Heart right ventricle (tissue), 16 donors: ENCODE results near the gene EVX1. TPM values are rescaled to one million over a fixed set of nuclear protein-coding genes. Genes with fewer than 3 reads are reported as not detected.
A peak's percentile ranks its signal among the peaks of the same experiment; 100 is the strongest.

ENCODE experiments used
- ATAC-seq, 8 donors: fragments of 200-7000 bp; cut with Tn5 transposase; one replicate each; pipeline ENCODE4 v1.9.1; 2020; ENCODE audit warnings: mild to moderate bottlenecking in 8 of 8, moderate library complexity in 8 of 8, moderate number of reproducible peaks in 1 of 8
- DNase-seq, 2 donors: peaks; one replicate each; pipeline ENCODE4 v3.0.0-alpha.2; 2020
- H3K27ac ChIP-seq, 10 donors: fragments of 200-600 bp; sonication (generic) in 2 of 10; one replicate each; pipeline versions ENCODE4 v1.5.0 to v1.8.0; 2020 to 2022; ENCODE audit warnings: mild to moderate bottlenecking in 3 of 10
- H3K27me3 ChIP-seq, 7 donors: fragments of 200-600 bp; one replicate each; pipeline ENCODE4 v1.8.0; 2021 to 2022; ENCODE audit warnings: mild to moderate bottlenecking in 2 of 7
- H3K36me3 ChIP-seq, 9 donors: fragments of 200-600 bp; sonication (generic) in 1 of 9; one replicate each; pipeline versions ENCODE4 v1.5.0 to v1.8.0; 2020 to 2022; ENCODE audit warnings: mild to moderate bottlenecking in 2 of 9
- H3K4me1 ChIP-seq, 9 donors: fragments of 200-600 bp; sonication (generic) in 1 of 9; one replicate each; pipeline versions ENCODE4 v1.5.0 to v1.8.0; 2020 to 2022; ENCODE audit warnings: mild to moderate bottlenecking in 4 of 9
- H3K4me3 ChIP-seq, 10 donors: fragments of 200-600 bp; sonication (generic) in 2 of 10; one replicate each; pipeline versions ENCODE4 v1.5.0 to v1.8.0; 2020 to 2022; ENCODE audit warnings: mild to moderate bottlenecking in 7 of 10, moderate library complexity in 2 of 10
- H3K9me3 ChIP-seq, 11 donors: fragments of 200-600 bp in 10 of 11; sonication (generic) in 2 of 11; one replicate each; pipeline versions ENCODE4 v1.5.0 to v1.8.0; 2013 to 2022; ENCODE audit warnings: mild to moderate bottlenecking in 2 of 11, control low read depth in 1 of 11, moderate library complexity in 1 of 11
- CTCF ChIP-seq, 9 donors: fragments of 200-600 bp; sonication (generic) in 2 of 9; IDR thresholded peaks; one replicate each; pipeline versions ENCODE4 v1.5.0 to v1.8.0; 2021 to 2022; ENCODE audit warnings: antibody characterized with exemption in 9 of 9, mild to moderate bottlenecking in 5 of 9, moderate library complexity in 1 of 9
- WGBS, 2 donors: extraction: QIAGEN DNeasy Blood & Tissue Kit; methylation state at CpG; one replicate each; pipeline ENCODE4 v1.1.7; 2013; ENCODE audit warnings: inconsistent platforms in 1 of 2; 5-methylcytosine and 5-hydroxymethylcytosine counted together
- intact Hi-C, 10 donors: fragments of 100-400 bp; cut with DNase I; formaldehyde crosslinking; loops; one replicate each; pipeline versions ENCODE4 v1.11.1 to v1.14.2; 2022
- polyA plus RNA-seq, 2 donors: library from polyadenylated mRNA; stranded (reverse); fragments of 200-250 nt; gene quantifications; one replicate each; pipeline ENCODE4 v1.2.3, GENCODE V29; 2013
- total RNA-seq, 10 donors: library from RNA; stranded (reverse); fragmentation: NEBNext Ultra II Directional in 3 of 10; extraction: Animal tissue kit (Norgen Biotek cat#: 25700) in 3 of 10; gene quantifications; one replicate each; pipeline versions ENCODE4 v1.2.1 to v1.2.4, GENCODE V29; 2021 to 2023
- donor health status: Arrhythmogenic right ventricular cardiomyopathy.
- donor health status: ischemic (EF 13 %, LVEDD 7.1; RV severe dilation, severe dysfunction).
- donor health status: healthy with polysubstance abuse.
- donor health status: DM: no; HTN: yes; CAD: no.
- donor health status: DM: no; HTN: no; CAD: no.
- donor health status: ischemic (EF 25% LVEDD 6.9; RV normal size, moderate dysfunction).
- donor health status: ischemic (EF 25% LVEDD 5.7; RV mildly dilated, moderate dysfunction).
- donor health status: healthy.
- donor health status: DM: yes; HTN: yes; CAD: no.
- donor health status: Ischemic cardiomyopathy.
- donor health status: ischemic (EF 35%, LVEDD 5.7; RV mildly dilated, moderate dysfunction).
- donor health status: nonischemic (EF 11% LVEDD 7.7; RV severe dilation, severe dysfunction).
- donor health status: DM: yes; HTN: yes; CAD: no.
- donor health status: PGD.
- donor health status: ischemic (EF 29% LVEDD 5.4; RV normal size, mild dysfunction).
- donor health status: nonischemic (EF 23%, LVEDD 6.1; RV moderate dilation, normal function).

EVX1 gene
- total and polyA plus RNA-seq, 12 donors: not detected

- Histone ChIP-seq H3K4me3 (peak overlapping the region in 5 of 10 donors; percentile 12 to 40 (median 23)), H3K36me3 (no peaks in the 10 kb centered on the region), H3K4me1 (peaks cover 0 to 55% (median 42%) of the 10 kb centered on the region in 9 donors), H3K27me3 (peaks cover 52 to 100% (median 100%) of the 10 kb centered on the region in 7 donors), H3K9me3 (no peaks in the 10 kb centered on the region), H3K27ac (no peak overlapping the region)
- ATAC-seq (no peak), DNase-seq (no peak)
- 3 to 5% methylated on average over 43 of the region's 43 CpGs for WGBS, 2 donors
- TF ChIP-seq CTCF (IDR thresholded peaks at IDR 0.05): no peak
- intact Hi-C loops: no loop called here
Observed at GRCh38 chr7:27243340-27244163, 950 bp downstream of the EVX1 start.

GRCh38 chr7:27244488-27245123 lies 2.0 kb downstream of the EVX1 start:
- no peak for TF ChIP-seq CTCF (IDR thresholded peaks at IDR 0.05)
- Histone ChIP-seq H3K27ac (no peak overlapping the region), H3K9me3 (no peaks in the 10 kb centered on the region), H3K27me3 (peaks cover 54 to 100% (median 100%) of the 10 kb centered on the region in 7 donors), H3K4me3 (no peak overlapping the region), H3K36me3 (no peaks in the 10 kb centered on the region), H3K4me1 (peaks cover 0 to 49% (median 36%) of the 10 kb centered on the region in 9 donors)
- intact Hi-C loops: no loop called here
- 13% methylated on average over 18 of the region's 18 CpGs for WGBS, 2 donors
- DNase-seq: no peak
- no peak for ATAC-seq

DNA sequence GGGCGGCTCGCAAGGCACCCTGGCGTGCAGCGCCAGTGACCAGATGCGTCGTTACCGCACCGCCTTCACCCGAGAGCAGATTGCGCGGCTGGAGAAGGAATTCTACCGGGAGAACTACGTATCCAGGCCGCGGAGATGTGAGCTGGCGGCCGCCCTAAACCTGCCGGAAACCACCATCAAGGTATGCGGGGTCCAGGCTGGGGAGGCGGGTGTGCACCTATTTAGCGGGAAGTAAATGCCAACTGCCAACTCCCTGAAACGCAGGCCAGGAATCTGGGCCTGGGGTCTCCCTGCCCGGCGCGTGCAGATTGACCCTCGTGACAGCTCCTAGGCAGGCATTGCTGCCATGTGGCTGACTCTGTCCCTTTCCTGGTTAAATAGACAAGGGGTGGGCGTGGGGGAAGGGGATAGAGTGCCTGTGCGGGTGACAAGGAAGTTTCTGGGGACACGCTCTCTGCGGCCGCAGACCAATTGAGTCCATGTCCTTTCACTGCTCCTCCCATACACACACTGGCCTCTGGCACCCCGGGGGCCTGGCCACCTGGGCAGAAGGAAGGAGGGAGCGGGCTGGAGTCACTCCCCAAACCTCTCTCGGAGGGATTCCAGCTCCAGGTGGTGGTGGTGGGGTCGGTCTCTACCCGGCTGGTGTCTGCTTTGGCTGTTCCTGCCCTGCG lies 2.7 kb downstream of the EVX1 start:
- intact Hi-C loops: no loop called here
- TF ChIP-seq CTCF (IDR thresholded peaks at IDR 0.05): no peak
- Histone ChIP-seq H3K4me1 (peaks cover 0 to 43% (median 34%) of the 10 kb centered on the region in 9 donors), H3K4me3 (peak overlapping the region in 5 of 10 donors; percentile 2 to 37 (median 24)), H3K27me3 (peaks cover 52 to 100% (median 100%) of the 10 kb centered on the region in 7 donors), H3K9me3 (no peaks in the 10 kb centered on the region), H3K36me3 (no peaks in the 10 kb centered on the region), H3K27ac (no peak overlapping the region)
- WGBS, 2 donors: 4 to 8% methylated on average over 37 of the region's 37 CpGs
- DNase-seq (no peak), ATAC-seq (no peak)
